ENCODE measurements around the gene DIP2C.
"Not testable (repeated sequence)": the region's sequence is repeated elsewhere in the genome, so short reads cannot be mapped to it uniquely, and the experiment has no call there.

The DIP2C gene

DNA sequence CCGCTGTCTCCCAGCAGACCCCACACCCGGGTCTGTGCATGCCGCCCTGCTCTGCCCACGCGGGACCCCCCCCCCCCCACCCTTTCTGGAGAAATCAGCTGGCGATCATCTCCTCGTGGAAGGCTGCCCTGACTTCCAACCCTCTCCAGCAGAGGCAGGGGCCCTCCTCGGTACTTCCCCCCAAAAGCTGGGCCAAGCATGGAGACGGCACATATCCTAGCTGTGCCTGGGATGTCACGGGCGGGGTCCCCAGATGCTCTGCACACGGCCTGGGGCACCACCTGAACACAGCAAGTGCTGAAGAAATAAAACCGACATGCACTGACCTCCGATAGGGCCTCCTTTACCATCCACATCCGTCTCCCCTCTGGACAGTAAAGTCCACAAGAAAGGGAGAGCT is 96.0 kb downstream of the DIP2C start:
- TF ChIP-seq POLR2A (IDR thresholded peaks at IDR 0.05; ENCODE audit: low read depth, low read length) = no peak
- TF ChIP-seq TAF1 (IDR thresholded peaks at IDR 0.05; ENCODE audit: borderline replicate concordance, low read depth, low read length) = no peak
- no peak for TF ChIP-seq POLR2AphosphoS5 (IDR thresholded peaks at IDR 0.05; ENCODE audit: low read depth, low read length)
- DNase-seq (ENCODE audit: insufficient read length) (no peak), FAIRE-seq (no peak)

DNA sequence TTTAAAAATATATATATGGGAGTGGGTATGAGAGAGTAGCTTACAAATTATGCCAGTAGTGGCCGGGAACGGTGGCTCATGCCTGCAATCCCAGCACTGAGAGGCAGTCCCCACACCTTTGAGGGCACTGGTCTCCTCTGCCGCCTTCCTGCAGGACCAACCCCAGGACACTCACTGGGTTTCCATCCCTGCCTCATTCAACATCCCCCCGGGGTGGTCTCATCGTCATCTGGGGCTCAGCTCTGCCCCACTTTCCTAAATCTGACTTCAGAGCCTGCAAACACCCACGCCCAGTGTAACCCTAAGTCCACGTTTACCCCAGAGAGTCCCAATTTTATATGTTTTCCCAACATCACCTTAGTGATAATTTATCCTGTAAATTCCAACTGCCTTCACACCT is 96.5 kb downstream of the DIP2C start:
- TF ChIP-seq TAF1 (IDR thresholded peaks at IDR 0.05; ENCODE audit: borderline replicate concordance, low read depth, low read length) (no peak), POLR2A (IDR thresholded peaks at IDR 0.05; ENCODE audit: low read depth, low read length) (no peak), POLR2AphosphoS5 (IDR thresholded peaks at IDR 0.05; ENCODE audit: low read depth, low read length) (no peak)
- no peak for FAIRE-seq
- DNase-seq (ENCODE audit: insufficient read length) = no peak

DNA sequence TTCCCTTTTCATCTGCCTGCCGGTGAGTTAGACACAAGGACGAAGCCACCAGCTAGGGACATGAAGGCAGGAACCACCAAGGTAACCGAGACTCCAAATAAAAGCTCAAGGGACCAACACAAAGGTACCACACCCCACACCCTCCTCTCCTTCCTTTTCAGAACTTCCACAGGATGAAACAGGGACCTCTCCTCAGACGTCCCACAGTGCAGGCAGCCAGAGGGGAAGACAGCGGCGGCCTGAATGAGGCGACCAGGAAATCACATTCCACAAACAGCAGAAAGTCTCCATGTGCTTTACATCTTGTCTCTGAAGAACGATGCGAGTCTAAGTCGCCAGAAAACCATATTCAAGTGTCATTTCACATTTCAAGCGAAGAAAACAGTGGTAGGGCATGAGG is 97.8 kb downstream of the DIP2C start:
- FAIRE-seq (no peak), DNase-seq (ENCODE audit: insufficient read length) (no peak)

DNA sequence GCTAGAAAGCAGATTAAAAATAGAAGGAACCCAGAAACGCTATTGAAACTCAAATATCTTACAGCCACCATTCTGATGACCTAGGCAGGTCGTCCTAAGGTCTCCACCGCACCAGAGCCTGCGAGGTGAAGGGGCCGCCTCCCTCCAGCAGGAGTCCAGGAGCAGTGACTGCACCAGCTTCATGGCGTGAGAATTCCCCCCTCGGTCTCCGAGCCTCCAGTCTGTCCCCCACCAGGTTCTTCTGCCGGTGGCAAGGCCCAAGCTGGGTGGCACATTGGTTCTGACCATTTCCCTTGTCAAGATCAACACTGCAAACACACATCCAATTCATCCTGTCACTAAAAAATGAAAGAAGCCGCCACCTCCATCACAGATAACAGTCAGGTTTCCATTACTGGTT is 98.7 kb downstream of the DIP2C start:
- TF ChIP-seq POLR2A (IDR thresholded peaks at IDR 0.05; ENCODE audit: low read depth, low read length) = no peak
- TF ChIP-seq POLR2AphosphoS5 (IDR thresholded peaks at IDR 0.05; ENCODE audit: low read depth, low read length) = no peak
- TF ChIP-seq TAF1 (IDR thresholded peaks at IDR 0.05; ENCODE audit: borderline replicate concordance, low read depth, low read length) = no peak
- FAIRE-seq (no peak), DNase-seq (ENCODE audit: insufficient read length) (no peak)

More for the DNA sequence above, 97.8 kb downstream of the DIP2C start:
- TF ChIP-seq TAF1 (IDR thresholded peaks at IDR 0.05; ENCODE audit: borderline replicate concordance, low read depth, low read length) (no peak), POLR2A (IDR thresholded peaks at IDR 0.05; ENCODE audit: low read depth, low read length) (no peak), POLR2AphosphoS5 (IDR thresholded peaks at IDR 0.05; ENCODE audit: low read depth, low read length) (no peak)

DNA sequence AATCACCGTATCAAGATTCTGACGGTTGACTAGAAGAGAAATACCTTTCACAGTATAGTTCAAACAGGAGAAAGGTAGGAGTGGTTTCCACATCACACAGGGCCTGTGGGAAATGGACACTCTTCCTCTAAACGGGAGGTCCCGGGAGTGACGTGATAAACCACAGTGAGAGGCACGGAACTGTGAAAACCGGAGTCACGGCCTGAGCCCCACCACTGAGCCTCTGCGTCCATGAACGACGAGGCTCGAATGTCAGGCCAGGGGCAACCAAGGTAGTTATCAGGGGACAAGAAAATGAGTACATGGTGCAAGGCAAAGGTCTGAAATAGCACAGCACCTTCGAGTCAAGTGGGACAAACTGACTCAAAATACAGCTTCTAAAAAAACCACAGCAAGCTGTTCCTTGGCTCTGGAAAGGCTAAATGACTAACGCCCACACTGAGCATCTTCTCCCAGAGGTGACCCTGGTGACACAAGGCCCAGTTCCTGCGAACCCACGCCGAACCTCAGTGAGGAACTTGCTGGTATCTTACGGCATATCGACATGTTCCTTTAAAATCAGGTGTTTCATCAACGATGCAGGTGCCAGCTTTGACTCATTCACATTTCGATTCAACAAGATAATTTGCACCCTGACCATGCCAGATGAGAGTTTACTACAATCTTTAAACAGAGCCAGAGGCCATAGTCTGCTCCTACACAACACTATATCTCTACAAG is 99.3 kb downstream of the DIP2C start:
- DNase-seq (ENCODE audit: insufficient read length) = no peak
- TF ChIP-seq TAF1 (IDR thresholded peaks at IDR 0.05; ENCODE audit: borderline replicate concordance, low read depth, low read length) (no peak), POLR2AphosphoS5 (IDR thresholded peaks at IDR 0.05; ENCODE audit: low read depth, low read length) (no peak), POLR2A (IDR thresholded peaks at IDR 0.05; ENCODE audit: low read depth, low read length) (no peak)
- FAIRE-seq = no peak

DNA sequence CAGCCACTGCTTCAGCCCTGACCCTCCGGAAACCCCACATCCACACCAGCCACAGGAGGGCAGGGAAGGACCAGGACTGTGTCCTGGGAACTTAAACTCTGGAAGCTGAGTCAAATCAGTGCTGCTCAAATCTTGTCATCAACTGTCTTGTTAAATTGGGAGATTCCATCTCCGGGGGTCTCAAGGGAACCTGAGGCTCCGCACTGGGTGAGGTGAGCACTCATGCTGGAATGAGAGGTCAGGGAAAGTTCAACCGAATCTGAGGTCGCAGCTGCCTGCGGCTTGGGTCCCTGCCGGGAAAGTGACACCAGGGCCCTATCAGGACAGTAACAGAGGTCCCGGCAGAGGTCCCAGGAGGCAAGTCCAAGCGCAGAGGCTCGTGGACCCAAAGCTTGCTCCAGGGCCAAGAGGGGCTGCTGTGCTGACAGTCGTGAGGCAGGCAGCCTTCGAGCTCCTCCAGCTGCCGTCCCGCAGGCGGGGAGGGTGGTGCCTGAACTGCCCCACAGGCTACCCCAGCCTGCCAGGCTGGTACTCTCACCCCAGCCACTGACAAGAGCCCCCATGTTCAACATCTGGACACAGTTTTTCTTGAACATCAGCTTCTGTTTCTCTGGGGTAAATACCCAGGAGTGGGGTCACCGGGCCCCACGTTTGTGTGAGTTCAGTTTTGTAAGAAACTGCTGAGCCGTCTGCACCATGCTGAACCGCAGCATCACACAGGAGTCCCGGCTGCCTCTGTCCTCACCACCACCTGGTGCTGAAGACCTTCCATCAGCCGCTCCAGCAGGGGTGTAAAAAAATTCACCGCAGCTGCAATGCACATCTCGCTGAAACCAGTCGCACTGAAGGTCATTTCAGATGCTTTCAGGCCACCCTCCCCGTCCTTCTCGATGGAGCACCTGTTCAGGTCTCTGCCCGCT is 101.0 kb downstream of the DIP2C start:
- no peak for DNase-seq (ENCODE audit: insufficient read length)
- FAIRE-seq = no peak

DNA sequence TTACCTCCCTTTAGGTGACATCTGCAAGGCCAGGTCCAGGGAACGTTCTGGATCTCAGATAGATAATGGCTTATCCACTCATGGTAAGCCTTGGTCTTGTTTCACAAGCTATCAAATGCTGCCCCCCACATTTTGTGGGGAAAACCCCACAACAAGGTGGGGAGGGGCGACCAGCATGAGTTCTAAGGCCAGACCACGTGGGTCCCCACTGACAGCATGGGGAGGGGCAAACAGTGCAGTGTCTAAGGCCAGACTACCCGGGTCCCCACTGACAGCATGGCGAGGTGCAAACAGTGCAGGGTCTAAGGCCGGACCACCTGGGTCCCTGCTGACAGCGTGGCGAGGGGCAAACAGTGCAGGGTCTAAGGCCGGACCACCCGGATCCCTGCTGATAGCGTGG is 102.8 kb downstream of the DIP2C start:
- FAIRE-seq (no peak), DNase-seq (ENCODE audit: insufficient read length) (no peak)
- TF ChIP-seq POLR2AphosphoS5 (IDR thresholded peaks at IDR 0.05; ENCODE audit: low read depth, low read length) = no peak
- no peak for TF ChIP-seq TAF1 (IDR thresholded peaks at IDR 0.05; ENCODE audit: borderline replicate concordance, low read depth, low read length)
- no peak for TF ChIP-seq POLR2A (IDR thresholded peaks at IDR 0.05; ENCODE audit: low read depth, low read length)

More for the DNA sequence above, 101.0 kb downstream of the DIP2C start:
- TF ChIP-seq POLR2A (IDR thresholded peaks at IDR 0.05; ENCODE audit: low read depth, low read length) (no peak), POLR2AphosphoS5 (IDR thresholded peaks at IDR 0.05; ENCODE audit: low read depth, low read length) (no peak), TAF1 (IDR thresholded peaks at IDR 0.05; ENCODE audit: borderline replicate concordance, low read depth, low read length) (no peak)

DNA sequence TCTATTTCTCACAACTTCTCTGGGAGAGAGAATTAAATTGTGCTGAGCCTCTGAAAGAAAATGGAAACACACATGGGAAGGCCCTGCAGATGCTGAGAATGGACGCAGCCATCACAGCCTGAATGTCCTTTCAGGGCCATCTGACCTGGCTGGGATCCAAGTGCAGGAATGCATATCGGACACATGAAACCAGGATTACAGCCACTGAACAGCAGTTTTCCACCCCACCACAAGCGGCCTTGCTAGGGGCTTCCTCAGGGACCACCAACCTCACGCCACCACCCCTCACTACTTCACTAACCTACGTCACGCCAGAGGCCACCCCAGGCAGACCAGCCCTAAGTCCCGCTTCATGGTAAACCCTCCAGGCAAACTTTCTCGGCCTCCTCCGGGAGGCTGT is 103.3 kb downstream of the DIP2C start:
- DNase-seq (ENCODE audit: insufficient read length) (no peak), FAIRE-seq (no peak)
- TF ChIP-seq POLR2AphosphoS5 (IDR thresholded peaks at IDR 0.05; ENCODE audit: low read depth, low read length) = no peak
- no peak for TF ChIP-seq TAF1 (IDR thresholded peaks at IDR 0.05; ENCODE audit: borderline replicate concordance, low read depth, low read length)
- TF ChIP-seq POLR2A (IDR thresholded peaks at IDR 0.05; ENCODE audit: low read depth, low read length) = no peak

DNA sequence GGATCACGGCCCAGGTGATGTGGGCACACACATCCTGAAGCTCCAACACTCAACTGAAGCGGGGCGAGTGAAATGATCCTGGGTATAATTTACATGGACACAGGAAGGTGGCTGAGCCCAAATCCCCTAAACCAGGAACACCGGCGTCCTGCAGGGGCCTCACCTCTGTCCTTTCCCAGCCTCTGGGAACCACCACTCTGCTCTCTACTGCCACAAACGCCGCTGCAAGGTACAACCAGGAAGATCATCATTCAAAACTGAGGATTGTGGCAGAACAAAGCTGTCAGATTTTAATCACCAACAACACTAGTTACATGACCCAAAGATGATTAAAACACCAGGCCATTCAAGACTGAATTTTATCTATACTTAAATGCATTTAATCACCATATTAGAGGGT is 104.0 kb downstream of the DIP2C start:
- DNase-seq (ENCODE audit: insufficient read length) (no peak), FAIRE-seq (no peak)
- no peak for TF ChIP-seq TAF1 (IDR thresholded peaks at IDR 0.05; ENCODE audit: borderline replicate concordance, low read depth, low read length)
- TF ChIP-seq POLR2AphosphoS5 (IDR thresholded peaks at IDR 0.05; ENCODE audit: low read depth, low read length) = no peak
- TF ChIP-seq POLR2A (IDR thresholded peaks at IDR 0.05; ENCODE audit: low read depth, low read length) = no peak

DNA sequence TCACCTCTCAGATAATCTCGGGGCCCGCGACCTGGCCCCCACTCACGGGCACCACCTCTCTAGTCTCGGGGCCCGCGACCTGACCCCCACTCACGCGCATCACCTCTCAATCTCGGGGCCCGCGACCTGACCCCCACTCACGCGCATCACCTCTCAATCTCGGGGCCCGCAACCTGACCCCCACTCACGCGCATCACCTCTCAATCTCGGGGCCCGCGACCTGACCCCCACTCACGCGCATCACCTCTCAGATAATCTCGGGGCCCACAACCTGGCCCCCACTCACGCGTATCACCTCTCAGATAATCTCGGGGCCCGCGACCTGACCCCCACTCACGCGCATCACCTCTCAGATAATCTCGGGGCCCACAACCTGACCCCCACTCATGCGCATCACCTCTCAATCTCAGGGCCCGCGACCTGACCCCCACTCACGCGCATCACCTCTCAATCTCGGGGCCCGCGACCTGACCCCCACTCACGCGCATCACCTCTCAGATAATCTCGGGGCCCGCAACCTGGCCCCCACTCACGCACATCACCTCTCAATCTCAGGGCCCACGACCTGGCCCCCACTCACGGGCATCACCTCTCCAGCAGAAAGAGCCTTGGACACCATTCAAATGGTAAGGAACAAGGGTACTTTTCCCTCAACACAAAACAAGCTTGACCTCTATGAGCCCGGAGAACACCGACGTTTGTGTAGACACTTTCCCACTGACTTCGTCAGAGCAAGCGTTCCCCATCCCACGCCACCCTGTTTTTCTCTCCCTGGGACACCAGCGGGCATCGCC is 104.8 kb downstream of the DIP2C start:
- not testable (repeated sequence) for DNase-seq (ENCODE audit: insufficient read length); FAIRE-seq

DNA sequence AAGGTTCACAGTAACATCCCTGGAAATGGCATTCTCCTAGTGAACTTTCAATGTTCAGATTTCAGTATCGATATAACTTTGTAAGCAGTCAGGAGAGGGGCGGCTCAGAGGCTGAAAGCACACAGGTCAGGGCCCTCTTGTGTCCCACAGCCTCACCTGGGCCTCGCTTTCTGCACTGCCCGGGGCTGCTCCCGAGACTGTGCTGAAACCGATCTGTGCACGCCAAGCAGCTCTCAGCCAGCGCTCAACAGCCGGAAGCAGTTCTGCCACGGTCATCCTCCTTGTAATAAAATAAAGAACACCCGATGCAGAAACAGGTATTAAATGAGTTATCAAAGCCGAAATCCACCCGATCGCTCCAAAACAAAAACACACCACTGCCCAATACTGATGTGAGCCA is 106.0 kb downstream of the DIP2C start:
- TF ChIP-seq TAF1 (IDR thresholded peaks at IDR 0.05; ENCODE audit: borderline replicate concordance, low read depth, low read length) (no peak), POLR2A (IDR thresholded peaks at IDR 0.05; ENCODE audit: low read depth, low read length) (no peak), POLR2AphosphoS5 (IDR thresholded peaks at IDR 0.05; ENCODE audit: low read depth, low read length) (no peak)
- no peak for DNase-seq (ENCODE audit: insufficient read length)
- no peak for FAIRE-seq

Measured in GM12892 (cell line).